ENCODE measurements around the gene ATRX. TPM values are rescaled to one million over a fixed set of nuclear protein-coding genes. Genes with fewer than 3 reads are reported as not detected.

ATRX gene
- total RNA-seq, 1 donor from 2014 or later, result 83.4 TPM

GRCh38 chrX:77493677-77494553 lies 292.1 kb downstream of the ATRX start:
- Histone ChIP-seq H3K4me1 (no peaks in the 10 kb centered on the region), H3K36me3 (no peaks in the 10 kb centered on the region), H3K4me3 (no peak overlapping the region), H3K27me3 (no peaks in the 10 kb centered on the region), H3K27ac (no peak overlapping the region), H3K9me3 (no peaks in the 10 kb centered on the region)
- DNase-seq (no peak), ATAC-seq (no peak)
- TF ChIP-seq CTCF (IDR thresholded peaks at IDR 0.05), result no peak
- intact Hi-C loops (cut with DNase I), result no loop called here

- no peaks in the 10 kb centered on the region for H3K4me1 ChIP-seq
- intact Hi-C loops (cut with DNase I), result no loop called here
- no peak for TF ChIP-seq CTCF (IDR thresholded peaks at IDR 0.05)
- ATAC-seq, result no peak
- H3K36me3 ChIP-seq, result no peaks in the 10 kb centered on the region
- H3K9me3 ChIP-seq, result no peaks in the 10 kb centered on the region
- no peak overlapping the region for H3K4me3 ChIP-seq
- no peak overlapping the region for H3K27ac ChIP-seq
- no peak for DNase-seq
- no peaks in the 10 kb centered on the region for H3K27me3 ChIP-seq
Measured at GRCh38 chrX:77484045-77484444, 302.0 kb downstream of the ATRX start.

GRCh38 chrX:77455437-77455836 lies 330.6 kb downstream of the ATRX start:
- DNase-seq (no peak), ATAC-seq (no peak)
- H3K27ac ChIP-seq, result no peak overlapping the region
- intact Hi-C loops (cut with DNase I), result no loop called here
- no peaks in the 10 kb centered on the region for H3K27me3 ChIP-seq
- no peak overlapping the region for H3K4me3 ChIP-seq
- TF ChIP-seq CTCF (IDR thresholded peaks at IDR 0.05), result no peak
- H3K36me3 ChIP-seq, result no peaks in the 10 kb centered on the region
- no peaks in the 10 kb centered on the region for H3K4me1 ChIP-seq
- no peaks in the 10 kb centered on the region for H3K9me3 ChIP-seq

Other genes starting within 250 kb of the ATRX start
- 64.0 TPM for gene MAGT1, start 109.2 kb upstream of the ATRX start, total RNA-seq
- 174 TPM for gene COX7B, start 113.3 kb upstream of the ATRX start, total RNA-seq
- gene ATP7A, start 124.5 kb upstream of the ATRX start, total RNA-seq, result 16.4 TPM
- not detected for gene PGAM4, start 183.4 kb upstream of the ATRX start, total RNA-seq

All from upper lobe of right lung (tissue), 1 donor.